Thoracic aorta (tissue), 2 donors: ENCODE data around the gene RNF17. TPM values are rescaled to one million over a fixed set of nuclear protein-coding genes. Genes with fewer than 3 reads are reported as not detected.
A peak's percentile ranks its signal among the peaks of the same experiment; 100 is the strongest.
"Not testable (repeated sequence)": the region's sequence is repeated elsewhere in the genome, so short reads cannot be mapped to it uniquely, and the experiment has no call there.

ENCODE experiments used
- ATAC-seq: fragments of 150-250 bp; one replicate; pipeline ENCODE4 v1.8.0; 2017; ENCODE audit warnings: low read depth; ENCODE audit not compliant: insufficient number of reproducible peaks, low FRiP score
- DNase-seq: peaks from one replicate; pipeline ENCODE4 v3.0.0-alpha.2; 2020; ENCODE audit warnings: low spot score
- H3K27ac ChIP-seq, 2 donors: fragments of 200-600 bp; sonication (generic); 1 replicate in 1 of 2; 2 replicates in 1 of 2; pipeline ENCODE4 v1.5.1; 2016; ENCODE audit warnings: mild to moderate bottlenecking in 2 of 2, moderate library complexity in 2 of 2
- H3K27me3 ChIP-seq: fragments of 200-600 bp; sonication (generic); replicated peaks from 2 replicates; pipeline ENCODE4 v1.6.0; 2016; ENCODE audit warnings: mild to moderate bottlenecking; ENCODE audit not compliant: insufficient read depth
- H3K36me3 ChIP-seq: fragments of 200-600 bp; sonication (generic); one replicate; pipeline ENCODE4 v1.5.1; 2016
- H3K4me1 ChIP-seq, 2 donors: fragments of 200-600 bp; sonication (generic); 1 replicate in 1 of 2; 2 replicates in 1 of 2; pipeline versions ENCODE4 v1.5.1 to v1.6.0; 2016; ENCODE audit warnings: low read depth in 2 of 2, mild to moderate bottlenecking in 1 of 2; ENCODE audit not compliant: control insufficient read depth in 1 of 2
- H3K4me3 ChIP-seq: fragments of 200-600 bp; sonication (generic); 2 replicates; pipeline ENCODE4 v1.5.1; 2016; ENCODE audit warnings: mild to moderate bottlenecking
- H3K9me3 ChIP-seq: fragments of 200-600 bp; sonication (generic); 2 replicates; pipeline ENCODE4 v1.5.1; 2016
- CTCF ChIP-seq: fragments of 200-600 bp; sonication (generic); IDR thresholded peaks from one replicate; pipeline ENCODE4 v1.5.1; 2019; ENCODE audit warnings: antibody characterized with exemption
- total RNA-seq, 2 donors: library from RNA; depleted of rRNA; stranded (reverse); fragments of >200 nt; gene quantifications; one replicate each; pipeline versions ENCODE4 v1.1.0 to v1.2.3, GENCODE V29; 2016

The RNF17 gene
- total RNA-seq, 2 donors from 2014 or later: not detected

- Histone ChIP-seq H3K4me3 (no peak overlapping the region), H3K9me3 (no peaks in the 10 kb centered on the region), H3K27me3 (no peaks in the 10 kb centered on the region), H3K27ac (no peak overlapping the region), H3K36me3 (no peaks in the 10 kb centered on the region), H3K4me1 (peaks cover 0 to 7% of the 10 kb centered on the region in 2 donors)
- ATAC-seq (peak; percentile 73), DNase-seq (peak; percentile 38)
- peak; percentile 80 for TF ChIP-seq CTCF
These were observed 36.0 kb upstream of the RNF17 start for GRCh38 chr13:24727731-24728601.

- H3K36me3 ChIP-seq, H3K4me1 ChIP-seq, H3K4me3 ChIP-seq, H3K9me3 ChIP-seq, DNase-seq, ATAC-seq, H3K27ac ChIP-seq, H3K27me3 ChIP-seq: not testable (repeated sequence)
These were observed 32.9 kb upstream of the RNF17 start for GRCh38 chr13:24730873-24731567.

- ATAC-seq: no peak
- Histone ChIP-seq H3K27ac (no peak overlapping the region), H3K9me3 (no peaks in the 10 kb centered on the region), H3K4me3 (no peak overlapping the region), H3K4me1 (no peaks in the 10 kb centered on the region), H3K36me3 (no peaks in the 10 kb centered on the region), H3K27me3 (no peaks in the 10 kb centered on the region)
- no peak for TF ChIP-seq CTCF
- no peak for DNase-seq
These were observed 29.0 kb upstream of the RNF17 start for GRCh38 chr13:24734950-24735349.

GRCh38 chr13:24737042-24737441 lies 26.9 kb upstream of the RNF17 start:
- Histone ChIP-seq H3K4me3 (no peak overlapping the region), H3K36me3 (no peaks in the 10 kb centered on the region), H3K9me3 (no peaks in the 10 kb centered on the region), H3K27ac (no peak overlapping the region), H3K27me3 (no peaks in the 10 kb centered on the region), H3K4me1 (no peaks in the 10 kb centered on the region)
- no peak for TF ChIP-seq CTCF
- DNase-seq (no peak), ATAC-seq (no peak)

GRCh38 chr13:24738366-24738847 lies 25.6 kb upstream of the RNF17 start:
- H3K36me3 ChIP-seq: no peaks in the 10 kb centered on the region
- ATAC-seq (no peak), DNase-seq (no peak)
- H3K9me3 ChIP-seq: no peaks in the 10 kb centered on the region
- no peaks in the 10 kb centered on the region for H3K4me1 ChIP-seq
- H3K27ac ChIP-seq: no peak overlapping the region
- H3K4me3 ChIP-seq: no peak overlapping the region
- TF ChIP-seq CTCF: no peak
- H3K27me3 ChIP-seq: no peaks in the 10 kb centered on the region
